ENCODE data around the gene PLEKHA8.

The PLEKHA8 gene

GRCh38 chr7:30177965-30178364, 149.8 kb downstream of the PLEKHA8 start:
- no peak overlapping the region for H3K4me3 ChIP-seq (ENCODE audit: extremely low read depth, insufficient read depth, low read length, poor library complexity, severe bottlenecking)
- H3K9me3 ChIP-seq (ENCODE audit: control insufficient read depth, low read length): no peaks in the 10 kb centered on the region
- H3K27ac ChIP-seq (ENCODE audit: low read depth, low read length, severe bottlenecking): no peak overlapping the region
- no peaks in the 10 kb centered on the region for H3K36me3 ChIP-seq (ENCODE audit: control insufficient read depth, insufficient read depth, low read length)
- H3K4me1 ChIP-seq (ENCODE audit: control insufficient read depth, insufficient read depth, low read length, poor library complexity, severe bottlenecking): peaks cover 3% of the 10 kb centered on the region
- WGBS, 2 experiments (ENCODE audit: insufficient coverage in 2 of 2): 60% methylated on average over 2 of the region's 3 CpGs; no CpG with 5 or more reads in 1 of the 2 experiments

DNA sequence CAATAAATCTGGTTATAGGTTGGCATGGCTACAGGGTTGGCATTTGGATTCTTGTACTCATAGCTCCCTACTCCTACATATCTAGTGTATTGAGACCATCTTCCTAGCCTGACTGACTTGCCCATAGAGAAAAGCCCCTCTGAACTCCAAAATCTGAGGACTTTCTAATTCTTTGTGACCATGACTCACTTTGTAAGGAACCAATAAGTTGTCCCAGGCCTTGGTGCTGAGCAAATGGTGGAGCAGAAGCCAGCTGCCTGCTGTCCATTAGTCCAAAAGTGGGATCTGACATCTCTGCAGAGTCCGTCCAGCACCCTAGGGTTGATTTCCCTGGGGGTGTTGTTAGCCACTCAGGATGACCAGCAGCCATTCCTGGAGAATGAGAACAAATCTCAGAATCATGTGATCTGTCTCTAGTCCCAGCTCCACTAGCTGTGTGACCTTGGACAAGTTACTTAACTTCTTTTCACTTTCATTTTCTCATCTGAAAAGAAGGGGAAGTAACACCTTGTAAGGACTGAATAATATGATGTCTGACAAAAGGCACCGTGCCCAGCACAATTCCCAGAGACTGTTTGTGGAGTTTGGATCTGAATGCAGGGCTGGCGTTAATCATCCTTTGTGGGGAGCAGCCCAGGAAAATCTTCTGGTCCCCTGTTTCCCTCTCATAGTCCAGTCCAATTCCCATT, 150.7 kb downstream of the PLEKHA8 start:
- no peak overlapping the region for H3K27ac ChIP-seq (ENCODE audit: low read depth, low read length, severe bottlenecking)
- no peak overlapping the region for H3K4me3 ChIP-seq (ENCODE audit: extremely low read depth, insufficient read depth, low read length, poor library complexity, severe bottlenecking)
- no peaks in the 10 kb centered on the region for H3K9me3 ChIP-seq (ENCODE audit: control insufficient read depth, low read length)
- peaks cover 3% of the 10 kb centered on the region for H3K4me1 ChIP-seq (ENCODE audit: control insufficient read depth, insufficient read depth, low read length, poor library complexity, severe bottlenecking)
- no peaks in the 10 kb centered on the region for H3K36me3 ChIP-seq (ENCODE audit: control insufficient read depth, insufficient read depth, low read length)
- 90 to 92% methylated on average over 2 to 3 of the region's 3 CpGs for WGBS, 2 experiments (ENCODE audit: insufficient coverage in 2 of 2)
